NOMO-1 treated with dmso at 0.1 percent for 144 hours (cell line): ENCODE data around the gene MEGF11.

ENCODE experiments used
- DNase-seq: peaks from one replicate; lab custom pipeline; 2025; ENCODE audit not compliant: unreplicated experiment; lab: John Stamatoyannopoulos, UW

Gene MEGF11

DNA sequence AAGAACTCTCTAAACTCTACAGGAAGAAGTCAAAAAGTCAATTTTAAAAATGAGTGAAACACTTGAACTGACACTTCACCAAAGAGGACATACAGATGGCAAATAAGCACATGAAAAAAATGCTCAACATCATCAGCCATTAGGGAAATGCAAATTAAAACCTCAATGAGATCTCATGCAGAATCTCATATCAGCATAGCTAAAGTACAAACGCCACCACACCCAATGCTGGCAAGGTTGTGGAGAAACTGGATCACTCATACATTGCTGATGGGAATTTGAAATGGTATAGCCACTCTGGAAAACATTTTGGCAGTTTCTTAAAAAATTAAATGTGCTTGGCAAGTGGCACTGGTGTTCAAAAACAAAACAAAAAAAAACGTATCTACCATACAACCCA lies 34.2 kb downstream of the MEGF11 start:
- no peak for DNase-seq

DNA sequence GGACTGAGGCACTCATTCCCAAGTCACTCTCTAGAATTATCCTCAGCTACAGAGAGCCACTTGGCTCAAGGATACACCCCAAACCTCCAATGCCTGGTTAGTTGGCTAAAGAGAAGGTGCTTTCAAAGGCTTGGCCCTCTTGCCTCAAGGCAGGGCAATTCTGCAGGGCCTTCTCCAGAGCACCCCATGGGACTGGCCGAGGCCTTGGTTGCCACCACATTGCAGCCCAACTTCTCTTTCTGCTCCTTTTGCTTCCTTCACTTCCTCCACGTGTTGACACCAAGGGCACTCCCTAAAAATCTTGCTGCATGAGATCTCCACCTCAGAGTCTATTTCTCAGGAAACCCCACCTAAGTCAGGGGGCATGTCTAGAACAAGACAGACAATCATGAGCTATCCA lies 36.7 kb downstream of the MEGF11 start:
- DNase-seq = no peak

DNA sequence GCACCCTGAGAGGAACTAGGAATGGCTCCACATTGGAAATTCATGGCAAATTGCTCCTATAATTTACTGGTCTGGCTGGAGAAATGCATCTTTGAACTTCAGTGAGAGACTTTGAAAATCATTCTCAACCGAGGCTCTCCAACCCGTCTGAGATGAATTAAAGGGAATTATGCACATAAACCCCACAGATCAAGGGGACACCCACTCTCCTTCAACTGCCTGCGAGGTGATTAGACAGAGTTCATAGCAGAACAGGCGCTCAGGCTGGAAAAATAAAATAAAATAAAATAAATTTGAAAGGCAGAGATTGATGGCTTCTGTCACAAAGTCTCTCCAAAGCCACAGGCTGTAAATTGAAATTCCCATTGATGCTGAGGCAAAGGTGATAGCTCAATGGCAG lies 37.7 kb downstream of the MEGF11 start:
- DNase-seq = no peak

DNA sequence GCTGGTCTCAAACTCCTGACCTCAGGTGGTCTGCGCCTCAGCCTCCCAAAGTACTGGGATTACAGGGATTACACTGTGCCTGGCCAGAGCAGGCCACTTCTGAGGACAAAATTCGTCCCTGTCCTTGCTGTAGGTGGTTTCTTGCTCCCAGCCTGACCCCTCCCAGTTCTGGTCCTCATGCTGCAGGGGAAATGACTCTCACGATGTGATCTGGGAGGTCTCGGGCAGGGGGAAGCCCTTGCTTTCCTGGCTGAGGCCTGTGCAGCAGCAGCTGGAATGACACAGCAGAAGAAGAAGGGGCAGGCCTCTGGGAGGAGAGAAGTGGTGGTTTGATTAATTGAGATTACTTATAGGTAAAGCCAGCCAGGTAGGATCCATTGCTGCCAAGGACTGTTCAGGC lies 39.3 kb downstream of the MEGF11 start:
- DNase-seq = no peak

DNA sequence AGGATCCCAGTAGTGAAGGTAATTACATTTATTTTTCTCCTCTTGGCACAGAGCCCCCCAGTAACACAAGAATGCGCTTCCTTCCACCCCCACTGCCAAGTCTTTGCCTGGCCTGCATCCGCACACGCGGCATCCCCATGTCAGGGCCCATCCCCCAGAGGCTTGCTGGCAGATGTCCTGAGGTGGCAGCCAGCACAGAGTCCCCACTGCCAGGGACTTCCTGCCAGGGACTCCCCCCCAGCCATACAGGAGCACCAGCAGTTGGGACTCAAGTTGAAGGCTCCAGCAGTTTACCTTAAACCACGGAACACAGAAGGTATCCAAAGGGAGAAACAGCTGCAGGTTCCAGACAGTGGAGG lies 41.0 kb downstream of the MEGF11 start:
- no peak for DNase-seq

DNA sequence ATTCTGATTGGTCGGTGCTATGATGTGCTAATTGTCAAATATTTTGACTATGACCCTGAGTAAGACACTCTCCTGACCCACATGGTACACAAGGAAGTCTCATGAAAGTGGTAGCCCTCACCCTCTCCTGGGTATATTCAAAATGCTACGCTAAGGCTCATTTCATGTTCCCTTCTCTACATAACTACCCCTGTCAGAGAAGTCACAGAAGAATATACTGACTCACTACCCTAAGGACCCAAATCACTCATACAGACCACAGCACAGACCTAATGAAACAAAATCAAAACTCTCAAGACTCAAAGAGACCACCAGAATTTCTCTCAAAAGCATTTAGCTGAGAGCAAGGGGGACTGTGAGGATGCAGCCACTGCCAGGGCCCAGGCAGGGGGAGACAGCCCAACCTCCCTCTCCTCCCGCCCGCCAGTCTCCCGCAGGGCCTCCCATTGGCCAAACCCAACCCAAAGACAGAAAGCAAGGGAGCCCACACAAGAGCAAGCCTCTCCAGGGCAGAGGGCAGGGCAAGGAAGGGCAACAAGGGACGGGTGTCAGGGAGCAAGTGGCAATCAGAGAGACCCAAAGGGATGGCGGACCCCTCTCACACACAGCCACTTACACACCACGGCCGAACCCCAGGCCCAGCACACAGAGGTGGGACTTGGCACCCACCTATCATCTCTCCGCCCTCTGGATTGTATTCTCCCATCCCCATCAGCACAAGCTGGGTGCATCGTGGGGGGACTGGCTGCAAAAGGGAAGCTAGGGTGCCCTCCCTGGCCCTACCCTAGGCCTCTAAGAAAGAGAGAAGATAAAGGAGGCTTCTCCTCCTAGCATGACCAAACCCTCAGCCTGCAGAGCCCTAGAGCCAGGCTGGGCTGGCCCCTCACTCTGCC lies 41.6 kb downstream of the MEGF11 start:
- DNase-seq = no peak

DNA sequence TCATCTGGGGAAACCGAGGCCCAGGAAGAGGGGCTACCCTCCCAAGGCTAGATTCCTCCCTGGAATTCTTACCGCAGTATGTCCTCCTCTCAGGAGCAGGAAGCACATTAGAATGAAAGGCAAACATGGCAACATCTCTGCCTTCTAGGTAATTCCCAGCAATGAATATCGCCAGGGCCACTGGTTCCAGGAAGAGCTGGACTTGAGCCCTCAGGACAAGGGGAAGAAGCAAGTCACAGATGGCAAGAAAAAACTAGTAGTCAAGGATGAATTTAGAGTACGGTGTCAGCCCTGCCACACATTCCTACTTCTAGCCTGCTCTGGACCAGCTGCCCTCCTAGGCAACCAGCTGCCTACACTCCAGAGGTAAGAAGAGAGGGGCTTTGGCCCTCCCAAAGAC lies 42.9 kb downstream of the MEGF11 start:
- no peak for DNase-seq

DNA sequence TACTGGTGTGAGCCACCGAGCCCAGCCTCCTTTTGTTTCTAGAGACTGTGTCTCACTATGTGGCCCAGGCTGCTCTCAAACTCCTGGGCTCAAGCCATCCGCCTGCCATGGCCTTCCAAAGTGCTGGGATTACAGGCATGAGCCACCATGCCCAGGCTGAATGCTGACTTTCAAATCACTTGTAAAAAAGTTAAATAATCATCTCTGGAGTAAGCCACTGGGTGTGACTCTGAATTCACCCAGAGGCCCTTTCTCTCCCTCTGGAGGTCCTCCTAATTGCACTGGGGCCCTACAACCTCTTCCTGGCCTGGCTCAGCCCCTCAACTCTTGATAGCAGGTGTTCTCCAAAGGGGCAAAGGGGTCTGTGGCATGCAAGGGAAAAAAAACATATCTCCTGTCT lies 54.8 kb downstream of the MEGF11 start:
- DNase-seq = no peak

DNA sequence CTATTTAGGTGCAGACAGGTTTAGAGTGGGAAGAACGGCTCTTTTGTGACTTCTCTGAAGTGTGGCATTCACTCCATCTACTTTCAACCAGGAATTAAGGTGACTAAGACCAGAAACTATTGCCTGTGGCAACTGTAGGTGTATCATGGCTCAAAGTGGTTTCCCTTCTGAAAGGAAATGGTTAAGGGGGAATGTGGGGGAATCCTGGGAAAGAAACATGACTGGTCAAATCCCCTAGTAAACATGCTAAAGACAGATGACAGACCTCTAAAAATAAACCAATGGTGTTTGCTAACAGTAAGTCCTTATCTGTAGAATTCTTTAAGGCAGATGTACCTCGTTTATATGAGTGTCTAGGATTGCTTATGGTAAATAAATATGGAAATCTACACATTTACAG lies 56.9 kb downstream of the MEGF11 start:
- DNase-seq = no peak

DNA sequence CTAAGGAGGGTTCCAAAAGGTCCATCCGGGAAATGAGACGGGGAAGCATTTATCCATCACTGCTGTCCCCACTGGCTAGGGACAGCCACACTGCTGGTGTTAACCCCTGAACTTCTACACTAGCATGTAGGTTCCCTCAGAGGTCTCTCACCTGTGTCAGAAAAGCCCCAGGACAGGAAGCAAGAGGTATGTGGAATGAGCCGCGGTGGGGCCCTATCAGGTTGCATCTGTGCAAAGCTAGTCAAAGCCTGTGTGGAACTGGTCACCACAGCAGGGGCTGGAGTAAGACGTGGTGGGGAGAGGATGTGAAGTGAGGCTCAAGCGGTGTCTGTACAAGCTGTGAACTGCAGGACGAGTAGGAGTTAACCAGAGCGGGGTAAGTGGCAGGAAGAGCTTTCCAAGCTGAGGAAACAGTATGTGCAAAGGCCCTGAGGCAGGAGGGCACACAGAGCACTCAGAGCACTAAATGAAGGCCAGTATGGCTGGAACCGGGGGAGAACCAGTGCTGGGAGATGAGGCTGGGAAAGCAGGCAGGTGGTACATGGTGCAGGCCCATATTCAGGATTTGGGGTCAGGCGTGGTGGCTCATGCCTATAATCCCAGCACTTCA lies 57.8 kb downstream of the MEGF11 start:
- DNase-seq = no peak

DNA sequence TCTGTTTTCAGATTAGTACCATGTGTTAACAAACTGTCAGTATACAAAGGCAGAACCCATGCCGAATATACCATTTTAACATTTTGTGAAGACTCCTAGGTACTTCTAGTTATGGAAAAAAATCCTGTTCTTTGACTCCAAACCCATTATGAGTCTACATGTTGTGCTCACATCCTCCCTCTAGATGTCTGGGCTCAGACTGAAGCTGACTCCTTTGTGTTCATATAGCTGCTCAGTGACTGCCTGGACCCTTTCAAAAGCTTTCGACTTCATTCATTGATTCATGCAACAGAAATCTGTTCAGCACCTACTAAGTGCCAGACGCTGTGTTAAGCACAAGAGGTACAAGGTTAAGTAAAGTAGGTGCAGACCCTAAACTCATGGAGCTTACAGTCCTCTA lies 60.5 kb downstream of the MEGF11 start:
- no peak for DNase-seq

DNA sequence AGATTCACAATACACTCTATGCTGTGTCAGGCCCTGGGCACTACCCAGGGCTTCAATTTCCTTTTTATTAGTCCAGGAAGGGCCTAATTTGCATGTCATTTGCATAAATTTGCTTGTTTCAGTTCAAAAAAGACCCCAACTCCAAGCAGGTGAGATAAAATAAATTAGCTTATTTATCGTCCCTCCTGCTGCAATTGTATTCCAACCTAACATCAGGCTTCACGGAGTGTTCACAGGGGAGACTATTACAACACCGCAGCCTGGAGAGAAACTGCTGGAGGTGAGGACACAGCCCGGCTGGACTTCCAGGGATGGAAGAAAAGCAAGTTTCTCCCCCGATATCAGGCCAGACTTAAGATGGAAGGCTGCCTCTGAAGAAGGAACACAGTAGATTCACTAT lies 62.8 kb downstream of the MEGF11 start:
- DNase-seq = no peak

DNA sequence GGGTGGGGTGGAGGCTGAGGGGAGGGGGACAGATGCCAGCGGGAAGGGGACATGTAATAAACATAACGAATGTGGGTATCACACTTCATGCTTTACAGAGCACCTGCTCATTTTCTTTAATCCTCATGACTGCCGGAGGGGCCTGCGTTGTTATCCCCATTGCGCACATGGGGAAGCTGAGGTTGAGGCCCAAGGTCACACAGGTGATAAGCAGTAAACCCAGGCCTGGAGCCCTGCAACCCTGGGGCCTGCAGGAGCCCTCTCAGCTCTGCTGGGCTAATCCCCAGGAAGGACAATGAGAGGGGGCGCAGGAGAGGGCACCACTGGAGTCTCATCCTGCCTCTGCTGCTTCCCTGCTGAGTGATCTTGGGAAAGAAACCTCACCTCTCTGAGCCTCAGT lies 64.3 kb downstream of the MEGF11 start:
- DNase-seq = no peak

DNA sequence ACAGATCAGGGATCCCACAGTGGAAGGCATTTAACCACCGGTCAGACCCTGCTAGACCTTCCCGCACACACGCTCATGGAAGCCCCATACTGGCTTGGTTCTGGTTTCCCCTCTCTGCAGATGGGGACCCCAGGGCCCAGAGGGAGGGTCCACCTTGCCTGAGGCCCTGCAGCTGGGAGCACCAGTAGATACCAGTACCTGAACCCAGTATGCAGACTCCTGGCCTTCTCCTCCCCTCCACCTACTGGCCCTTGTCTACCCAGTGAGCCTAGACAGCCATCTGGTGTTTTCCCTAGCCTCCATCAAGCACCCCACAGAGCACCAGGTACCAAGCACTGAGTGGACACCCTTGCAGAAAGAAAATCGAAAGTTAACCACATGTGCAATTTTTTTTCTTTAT lies 65.1 kb downstream of the MEGF11 start:
- DNase-seq = no peak

DNA sequence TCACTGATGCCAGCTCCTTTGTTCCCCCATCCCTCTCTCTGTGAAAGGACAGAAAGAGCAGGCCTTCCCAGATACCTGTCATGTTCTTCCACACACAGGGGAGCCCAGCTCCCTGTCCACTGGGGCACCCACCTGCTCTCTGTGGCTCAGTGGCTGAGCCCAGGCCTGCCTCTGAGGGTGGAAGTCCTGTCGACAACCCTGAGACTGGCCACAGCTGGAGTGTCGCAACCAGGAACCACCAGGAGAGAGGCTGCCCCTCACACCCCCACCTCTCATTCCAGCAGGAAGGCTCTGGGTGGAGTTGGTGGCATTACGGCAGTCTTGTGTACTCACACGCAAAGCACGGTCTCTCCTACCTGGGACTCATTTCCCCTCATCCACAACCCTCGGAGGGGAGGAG lies 66.3 kb downstream of the MEGF11 start:
- DNase-seq = no peak

DNA sequence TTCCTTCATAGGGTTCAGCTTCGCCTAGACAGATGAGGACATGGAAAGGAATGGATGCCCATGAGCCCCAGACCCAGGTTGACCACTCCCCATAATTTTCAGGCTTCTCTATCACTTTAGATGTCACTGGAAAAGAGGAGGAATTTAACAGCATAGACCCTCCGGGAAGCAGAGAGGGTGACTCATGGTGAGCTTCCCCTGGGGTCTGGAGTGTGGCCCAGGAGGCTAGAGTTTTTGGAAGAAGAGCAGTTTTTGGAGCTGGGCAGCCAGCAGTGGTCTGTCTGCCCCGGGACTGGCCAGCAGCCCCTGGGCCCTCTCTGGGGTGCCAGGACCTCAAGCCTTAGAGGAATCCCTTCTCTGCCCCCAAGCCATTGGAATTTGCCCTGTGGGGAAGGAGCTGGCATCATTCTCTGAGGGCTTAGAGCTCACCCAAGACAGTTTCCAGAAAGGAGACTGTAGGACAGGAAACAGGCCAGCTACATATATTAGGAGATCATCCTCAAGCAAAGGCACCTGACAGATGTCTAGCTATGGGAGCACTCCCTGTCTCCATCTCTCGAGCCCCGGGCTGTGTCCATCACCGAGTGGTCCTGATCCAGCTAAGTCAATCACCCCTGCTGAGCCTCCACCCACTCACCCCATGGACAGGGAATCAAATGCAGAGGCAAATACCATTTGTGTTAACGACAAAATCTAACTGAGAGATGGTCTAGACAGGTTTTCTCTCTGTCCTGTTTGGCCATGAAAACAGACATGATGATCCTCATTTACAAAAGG lies 67.3 kb downstream of the MEGF11 start:
- DNase-seq = no peak

DNA sequence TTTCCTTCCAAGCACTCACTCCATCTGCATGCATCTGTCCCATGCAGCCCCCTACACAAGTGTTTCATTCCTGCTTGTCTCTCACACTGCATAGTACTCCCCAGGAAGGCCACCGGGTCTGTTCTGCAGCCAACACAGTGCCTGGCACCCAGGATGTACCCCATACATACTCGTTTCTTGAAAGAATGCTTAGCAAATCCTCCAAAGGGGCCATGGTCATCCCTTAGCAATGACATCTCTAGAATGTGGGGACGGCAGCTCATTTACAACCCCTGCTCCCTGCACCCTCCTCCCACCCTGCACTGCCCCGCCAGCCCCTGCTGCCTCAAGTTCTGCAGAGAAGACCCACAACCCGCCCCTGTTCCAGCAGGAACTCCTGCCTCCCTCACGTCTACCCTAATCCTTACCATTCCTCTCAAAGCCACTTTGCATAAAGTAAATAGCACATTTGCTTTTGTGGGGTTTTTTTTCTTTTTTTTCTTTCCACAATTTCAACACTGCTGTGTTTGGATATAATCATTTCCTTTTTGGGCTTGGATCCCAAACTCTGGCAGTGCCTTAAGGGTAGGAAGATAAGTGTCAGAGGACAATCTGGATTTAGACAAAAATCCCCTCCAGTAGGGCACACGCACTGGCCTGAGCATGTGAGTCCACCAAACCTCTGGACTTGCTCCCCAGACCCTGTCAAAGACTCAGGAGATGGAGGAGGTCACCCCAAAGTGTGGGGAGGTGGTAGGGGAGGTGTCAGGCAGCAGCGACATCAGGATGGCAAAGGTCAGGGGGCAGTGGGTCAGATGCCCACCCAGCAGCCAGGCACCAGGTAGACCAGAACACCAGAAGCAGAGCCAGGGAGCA lies 68.4 kb downstream of the MEGF11 start:
- no peak for DNase-seq

DNA sequence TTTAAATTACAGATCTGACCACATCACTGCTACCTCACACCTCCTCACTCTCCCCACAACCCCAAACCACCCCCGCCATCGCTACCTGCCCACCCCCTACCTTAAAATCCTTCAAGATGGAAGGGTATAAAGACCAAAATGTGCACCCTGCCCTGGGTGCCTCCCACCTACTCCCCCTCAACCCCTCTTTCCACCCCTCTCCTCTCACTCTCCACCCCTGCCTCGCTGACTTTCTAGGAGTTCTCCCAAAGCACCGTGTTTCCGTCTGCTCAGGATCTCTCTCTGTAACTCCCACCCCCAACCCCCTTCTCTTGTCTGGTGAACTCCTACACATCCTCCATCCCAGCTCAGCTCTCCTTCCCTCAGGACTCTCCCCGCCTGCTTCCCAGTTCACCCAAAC lies 69.1 kb downstream of the MEGF11 start:
- DNase-seq = no peak

DNA sequence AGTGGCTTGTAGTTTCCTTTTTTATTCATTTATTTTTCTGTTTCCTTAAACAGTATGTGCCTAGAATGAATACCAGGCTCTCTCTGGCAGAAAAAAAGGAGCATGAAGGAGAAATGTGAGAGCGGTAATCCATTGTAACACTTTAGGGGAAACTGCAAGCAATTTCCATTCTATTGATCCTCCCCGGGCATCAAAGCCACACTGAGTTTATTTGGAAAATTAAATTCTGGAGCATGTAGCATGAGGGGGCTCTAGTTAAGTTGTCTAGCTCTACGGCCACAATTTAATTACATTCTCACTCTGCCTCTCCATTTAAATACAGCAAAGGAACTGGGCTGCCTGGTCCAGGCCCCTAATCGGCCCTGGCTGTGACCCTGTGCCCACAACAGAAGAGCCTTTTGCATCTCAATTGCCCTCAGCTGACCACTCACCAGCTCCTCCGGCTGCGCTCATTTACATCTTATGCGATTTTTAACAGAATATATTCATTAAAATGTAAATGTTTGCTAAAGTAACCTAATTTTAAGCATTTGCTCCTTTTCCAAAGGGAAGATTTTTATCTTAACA lies 72.9 kb downstream of the MEGF11 start:
- DNase-seq = no peak

DNA sequence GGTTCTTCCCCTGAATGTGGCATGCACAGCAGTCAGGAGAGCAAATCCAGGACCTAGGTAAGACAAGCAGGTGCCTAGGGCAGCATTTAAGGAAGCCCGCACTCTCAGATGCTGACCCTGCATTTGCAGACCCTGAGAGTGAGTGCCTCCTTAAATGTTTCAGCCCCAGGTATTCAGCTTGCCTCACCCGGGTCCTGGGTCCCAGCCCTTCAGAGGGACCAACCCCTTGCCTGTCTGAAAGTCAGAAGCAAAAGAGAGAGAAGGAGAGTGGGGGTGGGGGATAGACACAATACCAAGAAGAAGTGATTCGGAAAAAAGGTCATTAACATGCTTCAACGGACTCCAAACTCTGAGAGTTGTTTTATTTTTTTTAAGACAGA lies 75.0 kb downstream of the MEGF11 start:
- DNase-seq = no peak
